ENCODE results near the gene INSYN2A. TPM values are rescaled to one million over a fixed set of nuclear protein-coding genes. Genes with fewer than 3 reads are reported as not detected.
A peak's percentile ranks its signal among the peaks of the same experiment; 100 is the strongest.

The INSYN2A gene
- total RNA-seq, 4 donors from 2014 or later, result 0.27 to 6.6 (median 0.66) TPM; not detected in 1

GRCh38 chr10:127195041-127195506 is 1.3 kb downstream of the INSYN2A start:
- no peaks in the 10 kb centered on the region for H3K27me3 ChIP-seq
- H3K27ac ChIP-seq, result no peak overlapping the region
- DNase-seq, result no peak
- no peak for TF ChIP-seq POLR2A (IDR thresholded peaks at IDR 0.05)
- TF ChIP-seq CTCF (IDR thresholded peaks at IDR 0.05), result no peak
- H3K9me3 ChIP-seq, result no peaks in the 10 kb centered on the region
- peak overlapping the region in 2 of 4 donors; percentile 43 to 54 for H3K4me3 ChIP-seq
- peaks cover 0 to 22% (median 0%) of the 10 kb centered on the region in 4 donors for H3K4me1 ChIP-seq
- no peaks in the 10 kb centered on the region for H3K36me3 ChIP-seq

GRCh38 chr10:127194599-127194998 is 1.8 kb downstream of the INSYN2A start:
- H3K4me3 ChIP-seq, result peak overlapping the region in 2 of 4 donors; percentile 43 to 54
- no peak for TF ChIP-seq CTCF (IDR thresholded peaks at IDR 0.05)
- TF ChIP-seq POLR2A (IDR thresholded peaks at IDR 0.05), result no peak
- DNase-seq, result no peak

GRCh38 chr10:127194111-127194510 is 2.3 kb downstream of the INSYN2A start:
- Histone ChIP-seq H3K27ac (no peak overlapping the region), H3K4me3 (no peak overlapping the region), H3K27me3 (no peaks in the 10 kb centered on the region), H3K36me3 (no peaks in the 10 kb centered on the region), H3K4me1 (peaks cover 0 to 22% (median 0%) of the 10 kb centered on the region in 4 donors), H3K9me3 (no peaks in the 10 kb centered on the region)
- no peak for DNase-seq
- TF ChIP-seq CTCF (IDR thresholded peaks at IDR 0.05), result no peak
- no peak for TF ChIP-seq POLR2A (IDR thresholded peaks at IDR 0.05)

More at GRCh38 chr10:127194599-127194998, 1.8 kb downstream of the INSYN2A start:
- Histone ChIP-seq H3K27ac (no peak overlapping the region), H3K9me3 (no peaks in the 10 kb centered on the region), H3K36me3 (no peaks in the 10 kb centered on the region), H3K4me1 (peaks cover 0 to 22% (median 0%) of the 10 kb centered on the region in 4 donors), H3K27me3 (no peaks in the 10 kb centered on the region)

GRCh38 chr10:127193125-127193524 is 3.3 kb downstream of the INSYN2A start:
- H3K9me3 ChIP-seq, result no peaks in the 10 kb centered on the region
- H3K4me1 ChIP-seq, result peaks cover 0 to 22% (median 0%) of the 10 kb centered on the region in 4 donors
- H3K4me3 ChIP-seq, result no peak overlapping the region
- no peak for TF ChIP-seq POLR2A (IDR thresholded peaks at IDR 0.05)
- TF ChIP-seq CTCF (IDR thresholded peaks at IDR 0.05), result no peak
- H3K27ac ChIP-seq, result no peak overlapping the region
- no peaks in the 10 kb centered on the region for H3K36me3 ChIP-seq
- no peak for DNase-seq
- no peaks in the 10 kb centered on the region for H3K27me3 ChIP-seq

- DNase-seq, result no peak
- no peaks in the 10 kb centered on the region for H3K9me3 ChIP-seq
- peaks cover 0 to 12% (median 0%) of the 10 kb centered on the region in 4 donors for H3K4me1 ChIP-seq
- no peak overlapping the region for H3K4me3 ChIP-seq
- H3K27ac ChIP-seq, result no peak overlapping the region
- H3K27me3 ChIP-seq, result no peaks in the 10 kb centered on the region
- TF ChIP-seq CTCF (IDR thresholded peaks at IDR 0.05) (no peak), POLR2A (IDR thresholded peaks at IDR 0.05) (no peak)
- no peaks in the 10 kb centered on the region for H3K36me3 ChIP-seq
Observed at GRCh38 chr10:127190427-127190826, 6.0 kb downstream of the INSYN2A start.

GRCh38 chr10:127189226-127189625 is 7.2 kb downstream of the INSYN2A start:
- Histone ChIP-seq H3K9me3 (no peaks in the 10 kb centered on the region), H3K4me3 (no peak overlapping the region), H3K27me3 (no peaks in the 10 kb centered on the region), H3K27ac (no peak overlapping the region), H3K4me1 (no peaks in the 10 kb centered on the region), H3K36me3 (no peaks in the 10 kb centered on the region)
- no peak for TF ChIP-seq CTCF (IDR thresholded peaks at IDR 0.05)
- no peak for TF ChIP-seq POLR2A (IDR thresholded peaks at IDR 0.05)
- no peak for DNase-seq

Measured in Peyer's patch (tissue), 4 donors.